EL (cell line): ENCODE results near the gene VLDLR.
"Not testable (repeated sequence)": the region's sequence is repeated elsewhere in the genome, so short reads cannot be mapped to it uniquely, and the experiment has no call there.

ENCODE experiments used
- DNase-seq: peaks from one replicate; pipeline ENCODE4 v3.0.0-alpha.2; 2016

Gene VLDLR

GRCh38 chr9:2664174-2665065, 42.8 kb downstream of the VLDLR start:
- DNase-seq: no peak

GRCh38 chr9:2666569-2666968, 45.0 kb downstream of the VLDLR start:
- DNase-seq: no peak

DNA sequence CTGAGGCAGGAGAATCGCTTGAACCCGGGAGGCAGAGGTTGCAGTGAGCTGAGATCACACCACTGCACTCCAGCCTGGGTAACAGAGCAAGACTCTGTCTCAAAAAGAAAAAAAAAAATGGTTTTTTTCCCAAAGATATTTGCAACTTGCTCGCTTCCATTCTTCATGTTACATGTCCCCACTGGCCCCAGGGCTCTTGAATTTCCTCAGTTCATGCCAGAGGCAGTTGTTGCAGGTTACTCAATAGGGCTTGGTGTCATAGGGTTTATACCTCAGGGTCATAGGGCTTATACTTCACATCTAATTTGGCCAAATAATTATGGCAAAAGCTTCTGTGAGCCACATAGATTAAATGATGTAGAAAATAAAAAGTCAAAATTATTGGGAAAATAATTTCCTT, 51.6 kb downstream of the VLDLR start:
- no peak for DNase-seq

DNA sequence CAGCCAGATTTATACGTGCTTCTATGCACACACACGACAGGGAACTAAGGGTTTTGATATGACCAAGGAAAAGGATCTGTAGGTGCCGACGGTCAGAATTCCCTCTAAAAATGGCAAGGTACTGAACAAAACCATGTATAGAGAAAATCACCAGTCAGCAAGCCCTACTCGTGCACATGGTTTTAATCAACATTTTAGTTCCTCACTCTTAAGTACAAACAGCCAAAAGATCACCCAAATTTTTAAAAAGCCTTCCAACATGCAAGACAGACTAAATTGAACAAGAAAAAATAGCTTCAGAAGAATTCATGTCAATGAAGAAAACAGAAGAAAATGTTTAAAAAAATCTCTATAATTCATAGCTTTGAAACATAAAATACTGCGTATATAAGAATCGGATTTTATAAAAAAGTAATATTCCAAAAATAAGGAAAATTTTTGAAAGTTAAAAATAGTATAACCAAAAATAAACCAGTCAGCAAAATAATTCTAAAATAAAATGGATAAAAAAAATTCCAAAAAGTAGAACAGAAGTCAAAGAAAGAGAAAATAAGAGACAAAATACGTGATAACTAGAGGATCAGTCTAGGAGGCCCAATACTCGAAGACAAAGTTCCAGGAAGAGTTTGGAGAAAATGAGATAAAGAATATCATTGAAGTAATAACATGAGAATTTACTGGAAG, 52.7 kb downstream of the VLDLR start:
- DNase-seq: no peak

GRCh38 chr9:2675834-2676233, 54.2 kb downstream of the VLDLR start:
- no peak for DNase-seq

- no peak for DNase-seq
Observed at GRCh38 chr9:2676466-2676865, 54.9 kb downstream of the VLDLR start.

- no peak for DNase-seq
Observed at GRCh38 chr9:2677915-2678889, 56.6 kb downstream of the VLDLR start.

DNA sequence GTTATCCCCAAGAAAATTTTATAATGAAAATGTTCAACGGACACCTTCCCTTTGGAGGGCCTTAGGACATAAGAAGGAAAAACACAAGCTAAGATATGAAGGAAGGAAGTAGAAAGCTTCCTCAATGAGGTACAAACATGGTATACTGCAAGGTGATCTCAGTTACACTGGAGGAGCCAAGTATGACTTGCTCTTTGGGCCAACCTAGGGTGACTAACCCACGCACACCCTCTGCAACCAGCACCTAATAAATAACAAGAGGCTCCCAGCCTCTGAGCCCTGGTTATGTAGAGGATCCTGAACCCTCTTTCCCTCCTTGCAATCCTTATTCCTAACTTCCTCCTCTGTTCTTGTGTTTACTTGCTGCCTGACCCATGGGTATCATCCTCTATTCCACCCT, 57.4 kb downstream of the VLDLR start:
- DNase-seq: no peak

- DNase-seq: no peak
Observed at GRCh38 chr9:2681981-2682380, 60.4 kb downstream of the VLDLR start.

GRCh38 chr9:2686911-2687310, 65.3 kb downstream of the VLDLR start:
- DNase-seq: no peak

- no peak for DNase-seq
Observed at GRCh38 chr9:2688636-2689035, 67.0 kb downstream of the VLDLR start.

- DNase-seq: no peak
Observed at GRCh38 chr9:2691212-2691611, 69.6 kb downstream of the VLDLR start.

DNA sequence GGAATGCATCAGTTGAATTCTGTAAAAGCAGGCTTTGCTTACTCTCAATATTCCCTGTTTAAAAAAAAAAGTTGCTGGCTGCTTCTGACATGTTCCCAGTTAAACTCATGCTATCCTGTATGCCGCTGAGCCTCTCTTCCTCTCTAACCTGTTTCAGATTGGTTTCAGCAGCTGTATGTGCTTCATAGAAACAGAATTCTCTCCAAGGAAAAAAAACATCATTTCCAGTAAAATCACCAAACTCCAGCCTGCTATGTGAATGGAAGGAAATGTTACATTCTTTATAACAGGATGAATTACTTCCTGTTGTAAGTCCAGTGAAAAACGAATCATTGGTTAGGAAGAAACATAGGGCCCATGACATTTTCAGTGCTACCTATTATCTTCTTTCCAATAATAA, 70.0 kb downstream of the VLDLR start:
- no peak for DNase-seq

- DNase-seq: no peak
Observed at GRCh38 chr9:2693056-2693455, 71.5 kb downstream of the VLDLR start.

GRCh38 chr9:2697492-2697891, 75.9 kb downstream of the VLDLR start:
- no peak for DNase-seq

GRCh38 chr9:2700398-2700797, 78.8 kb downstream of the VLDLR start:
- DNase-seq: no peak

DNA sequence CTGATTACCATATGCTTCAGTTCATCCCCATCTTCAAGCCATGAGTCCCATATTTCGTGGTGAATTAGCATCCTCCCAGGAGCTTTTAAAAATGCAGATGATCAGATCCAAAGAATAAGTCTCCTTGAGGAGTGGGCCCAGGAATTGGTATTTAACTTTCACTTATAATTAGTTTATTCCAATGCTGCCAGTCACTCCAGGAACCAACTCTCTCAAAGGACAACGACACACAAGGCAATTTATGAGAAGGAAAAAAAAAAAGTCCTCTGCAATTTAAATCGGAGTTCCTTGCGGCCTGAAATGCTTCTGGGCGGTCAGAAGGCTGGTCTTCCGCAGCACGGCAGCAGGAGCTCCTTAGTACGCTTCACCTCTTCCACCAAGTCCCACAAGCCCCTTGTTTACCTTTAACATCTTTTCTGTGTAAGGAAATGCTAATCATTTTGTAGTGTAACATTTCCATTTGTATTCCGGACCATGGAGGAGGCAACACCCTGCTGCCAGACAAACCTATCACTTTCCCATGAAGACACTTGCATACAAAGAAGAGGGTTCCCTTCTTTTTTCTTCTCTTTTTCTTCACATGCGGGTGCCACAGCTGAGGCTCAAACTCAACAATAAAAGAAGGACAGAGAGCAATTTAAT, 79.4 kb downstream of the VLDLR start:
- DNase-seq: no peak

GRCh38 chr9:2704504-2704903, 82.9 kb downstream of the VLDLR start:
- DNase-seq: no peak

DNA sequence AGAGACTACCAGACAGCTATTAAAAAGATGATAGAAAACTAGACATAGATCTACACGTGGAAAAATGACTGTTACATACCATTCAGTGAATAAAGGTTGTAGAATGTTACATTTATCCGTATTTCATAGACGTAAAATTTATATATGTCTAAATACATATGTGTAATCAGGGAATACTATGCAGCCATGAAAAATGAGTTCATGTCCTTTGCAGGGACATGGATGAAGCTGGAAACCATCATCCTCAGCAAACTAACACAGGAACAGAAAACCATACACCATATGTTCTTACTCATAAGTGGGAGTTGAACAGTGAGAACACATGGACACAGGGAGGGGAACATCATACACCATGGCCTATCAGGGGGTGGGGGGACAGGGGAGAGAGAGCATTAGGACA, 85.7 kb downstream of the VLDLR start:
- DNase-seq: not testable (repeated sequence)
